Transverse colon (tissue), 4 donors: ENCODE measurements around the gene FLYWCH2. TPM values are rescaled to one million over a fixed set of nuclear protein-coding genes. Genes with fewer than 3 reads are reported as not detected.

Experiments used
- DNase-seq: peaks from one replicate; pipeline ENCODE4 v3.0.0-alpha.2; 2019
- H3K27ac ChIP-seq, 4 donors: fragments of 200-600 bp; sonication (generic); 2 replicates each; pipeline ENCODE4 v1.5.1; 2016 to 2018; ENCODE audit warnings: inconsistent platforms in 4 of 4
- H3K27me3 ChIP-seq: fragments of 200-600 bp; sonication (generic); 2 replicates; pipeline ENCODE4 v1.5.1; 2017; ENCODE audit warnings: inconsistent platforms
- H3K36me3 ChIP-seq, 4 donors: fragments of 200-600 bp; sonication (generic); 2 replicates each; pipeline ENCODE4 v1.5.1; 2017 to 2019; ENCODE audit warnings: inconsistent platforms in 4 of 4
- H3K4me1 ChIP-seq, 4 donors: fragments of 200-600 bp; sonication (generic); 2 replicates each; pipeline ENCODE4 v1.5.1; 2017 to 2020; ENCODE audit warnings: inconsistent platforms in 4 of 4
- H3K4me3 ChIP-seq, 4 donors: fragments of 200-600 bp; sonication (generic); 1 replicate in 1 of 4; 2 replicates in 3 of 4; pipeline versions ENCODE4 v1.5.1 to v1.6.1; 2017 to 2019; ENCODE audit warnings: inconsistent platforms in 4 of 4
- H3K9me3 ChIP-seq, 2 donors: fragments of 200-600 bp; sonication (generic); 2 replicates each; pipeline ENCODE4 v1.5.1; 2017 to 2019; ENCODE audit warnings: inconsistent platforms in 2 of 2
- EP300 ChIP-seq: sonication (generic); formaldehyde crosslinking; IDR thresholded peaks from one replicate; pipeline ENCODE4 v1.6.1; 2017; ENCODE audit warnings: antibody characterized with exemption, low read depth
- POLR2A ChIP-seq: fragments of 450-650 bp; IDR thresholded peaks from one replicate; pipeline ENCODE4 v1.6.1; 2016; ENCODE audit warnings: antibody characterized with exemption, mild to moderate bottlenecking, moderate library complexity
- POLR2AphosphoS5 ChIP-seq, 3 donors: sonication (generic); formaldehyde crosslinking; IDR thresholded peaks; one replicate each; pipeline ENCODE4 v1.6.1; 2016; ENCODE audit warnings: antibody characterized with exemption in 3 of 3
- WGBS, 2 donors: methylation state at CpG; one replicate each; pipeline ENCODE4 v1.1.5; 2018; ENCODE audit warnings: low coverage in 1 of 2; 5-methylcytosine and 5-hydroxymethylcytosine counted together
- in situ Hi-C, 4 donors: fragments of 200-750 bp; cut with MboI; loops; one replicate each; pipeline versions ENCODE4 v1.15.0 to v1.15.1; 2017; ENCODE audit warnings: low sequenced_read_pairs in 3 of 4, low pct_ligation_motif_present in 1 of 4, low pct_unique_long_range_greater_than_20kb in 1 of 4
- intact Hi-C: fragments of 100-400 bp; cut with DNase I; formaldehyde crosslinking; loops from one replicate; pipeline ENCODE4 v1.15.1; 2023; ENCODE audit warnings: low total_unique reads
- total RNA-seq, 4 donors: library from RNA; depleted of rRNA; stranded (reverse); fragments of >200 nt; gene quantifications; one replicate each; pipeline ENCODE4 v1.1.0, GENCODE V29; 2016
- TF ChIP-seq, protein P1 (sequence below), 5 experiments: fragments of 200-600 bp in 3 of 5; fragments of 450-650 bp in 2 of 5; sonication (generic) in 3 of 5; IDR thresholded peaks; 1 replicate in 2 of 5; 2 replicates in 3 of 5; pipeline ENCODE4 v1.5.1; 2016 to 2017; ENCODE audit warnings: antibody characterized with exemption in 5 of 5, inconsistent platforms in 3 of 5, mild to moderate bottlenecking in 2 of 5, moderate library complexity in 1 of 5

The FLYWCH2 gene
- total RNA-seq, 4 donors from 2014 or later = 35.0 to 74.4 (median 50.9) TPM

DNA sequence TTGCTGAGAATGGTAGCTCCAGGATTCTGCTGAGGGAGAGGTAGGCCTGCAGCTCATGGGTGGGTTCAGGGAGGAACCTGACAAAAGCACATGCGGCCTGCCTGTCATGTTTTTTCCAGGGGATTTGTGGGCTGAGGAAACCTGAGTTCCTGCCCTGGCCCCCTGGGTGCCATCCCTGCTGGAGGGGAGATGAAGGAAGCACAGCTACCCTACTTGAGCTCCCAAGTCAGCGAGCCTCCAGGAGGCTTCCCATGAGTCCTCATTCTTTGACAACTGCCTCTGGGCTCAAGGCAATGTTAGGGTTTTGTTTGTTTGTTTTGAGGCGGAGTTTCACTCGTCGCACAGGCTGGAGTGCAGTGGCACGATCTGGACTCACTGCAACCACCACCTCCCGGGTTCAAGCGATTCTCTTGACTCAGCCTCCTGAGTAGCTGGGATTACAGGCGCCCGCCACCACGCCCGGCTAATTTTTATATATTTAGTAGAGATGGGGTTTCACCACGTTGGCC is 16.6 kb downstream of the FLYWCH2 start:
- no peak overlapping the region for H3K4me3 ChIP-seq
- no peak overlapping the region for H3K27ac ChIP-seq
- H3K36me3 ChIP-seq = peaks cover 0 to 5% (median 0%) of the 10 kb centered on the region in 4 donors
- H3K4me1 ChIP-seq = peaks cover 4 to 12% (median 8%) of the 10 kb centered on the region in 4 donors
- intact Hi-C loops = no loop called here
- H3K27me3 ChIP-seq = no peaks in the 10 kb centered on the region
- no peaks in the 10 kb centered on the region for H3K9me3 ChIP-seq
- in situ Hi-C loops = no loop called here
- WGBS, 2 donors = 84% methylated on average over 11 of the region's 13 CpGs; no CpG with 5 or more reads in 1 of the 2 donors
- TF ChIP-seq POLR2AphosphoS5 (IDR thresholded peaks at IDR 0.05) (no peak), EP300 (no peak), POLR2A (no peak)
- TF ChIP-seq, protein P1, sequence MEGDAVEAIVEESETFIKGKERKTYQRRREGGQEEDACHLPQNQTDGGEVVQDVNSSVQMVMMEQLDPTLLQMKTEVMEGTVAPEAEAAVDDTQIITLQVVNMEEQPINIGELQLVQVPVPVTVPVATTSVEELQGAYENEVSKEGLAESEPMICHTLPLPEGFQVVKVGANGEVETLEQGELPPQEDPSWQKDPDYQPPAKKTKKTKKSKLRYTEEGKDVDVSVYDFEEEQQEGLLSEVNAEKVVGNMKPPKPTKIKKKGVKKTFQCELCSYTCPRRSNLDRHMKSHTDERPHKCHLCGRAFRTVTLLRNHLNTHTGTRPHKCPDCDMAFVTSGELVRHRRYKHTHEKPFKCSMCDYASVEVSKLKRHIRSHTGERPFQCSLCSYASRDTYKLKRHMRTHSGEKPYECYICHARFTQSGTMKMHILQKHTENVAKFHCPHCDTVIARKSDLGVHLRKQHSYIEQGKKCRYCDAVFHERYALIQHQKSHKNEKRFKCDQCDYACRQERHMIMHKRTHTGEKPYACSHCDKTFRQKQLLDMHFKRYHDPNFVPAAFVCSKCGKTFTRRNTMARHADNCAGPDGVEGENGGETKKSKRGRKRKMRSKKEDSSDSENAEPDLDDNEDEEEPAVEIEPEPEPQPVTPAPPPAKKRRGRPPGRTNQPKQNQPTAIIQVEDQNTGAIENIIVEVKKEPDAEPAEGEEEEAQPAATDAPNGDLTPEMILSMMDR (IDR thresholded peaks at IDR 0.05) = no peak
- DNase-seq = no peak

DNA sequence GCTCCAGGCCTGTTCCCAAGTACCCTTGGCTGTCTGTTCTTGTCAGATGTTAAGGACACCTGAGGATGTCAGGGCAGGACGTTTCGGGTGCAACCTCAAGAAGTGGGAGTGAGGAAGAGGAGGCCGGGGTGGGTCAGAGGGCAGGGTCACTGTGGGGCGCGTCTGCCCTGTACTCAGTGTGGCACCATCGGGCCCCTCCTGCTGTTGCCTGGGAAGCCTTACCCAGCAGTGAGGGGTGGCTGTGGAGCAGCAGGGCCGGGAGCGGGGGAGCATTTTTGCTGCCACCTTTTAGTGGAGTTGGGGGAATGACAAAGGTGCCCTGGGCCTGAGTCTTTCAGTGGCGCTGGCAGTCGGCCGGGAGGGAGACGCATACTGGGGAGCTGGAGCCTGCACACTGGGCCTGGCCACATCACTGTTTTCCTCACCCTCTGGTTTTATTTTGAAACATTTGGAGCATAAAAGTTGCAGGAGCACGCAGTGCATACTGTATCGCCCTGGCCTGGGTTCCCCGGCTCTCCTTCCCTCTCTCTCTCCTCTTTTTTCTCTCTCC is 17.6 kb downstream of the FLYWCH2 start:
- Histone ChIP-seq H3K27me3 (no peaks in the 10 kb centered on the region), H3K4me3 (no peak overlapping the region), H3K9me3 (no peaks in the 10 kb centered on the region), H3K36me3 (peaks cover 0 to 5% (median 0%) of the 10 kb centered on the region in 4 donors), H3K4me1 (peaks cover 4 to 17% (median 8%) of the 10 kb centered on the region in 4 donors), H3K27ac (no peak overlapping the region)
- in situ Hi-C loops (no loop called here), intact Hi-C loops (no loop called here)
- WGBS, 2 donors = 94% methylated on average over 15 of the region's 15 CpGs; no CpG with 5 or more reads in 1 of the 2 donors
- no peak for DNase-seq
- TF ChIP-seq POLR2AphosphoS5 (IDR thresholded peaks at IDR 0.05) = no peak
- TF ChIP-seq, protein P1 (IDR thresholded peaks at IDR 0.05) = no peak
- no peak for TF ChIP-seq EP300
- no peak for TF ChIP-seq POLR2A

DNA sequence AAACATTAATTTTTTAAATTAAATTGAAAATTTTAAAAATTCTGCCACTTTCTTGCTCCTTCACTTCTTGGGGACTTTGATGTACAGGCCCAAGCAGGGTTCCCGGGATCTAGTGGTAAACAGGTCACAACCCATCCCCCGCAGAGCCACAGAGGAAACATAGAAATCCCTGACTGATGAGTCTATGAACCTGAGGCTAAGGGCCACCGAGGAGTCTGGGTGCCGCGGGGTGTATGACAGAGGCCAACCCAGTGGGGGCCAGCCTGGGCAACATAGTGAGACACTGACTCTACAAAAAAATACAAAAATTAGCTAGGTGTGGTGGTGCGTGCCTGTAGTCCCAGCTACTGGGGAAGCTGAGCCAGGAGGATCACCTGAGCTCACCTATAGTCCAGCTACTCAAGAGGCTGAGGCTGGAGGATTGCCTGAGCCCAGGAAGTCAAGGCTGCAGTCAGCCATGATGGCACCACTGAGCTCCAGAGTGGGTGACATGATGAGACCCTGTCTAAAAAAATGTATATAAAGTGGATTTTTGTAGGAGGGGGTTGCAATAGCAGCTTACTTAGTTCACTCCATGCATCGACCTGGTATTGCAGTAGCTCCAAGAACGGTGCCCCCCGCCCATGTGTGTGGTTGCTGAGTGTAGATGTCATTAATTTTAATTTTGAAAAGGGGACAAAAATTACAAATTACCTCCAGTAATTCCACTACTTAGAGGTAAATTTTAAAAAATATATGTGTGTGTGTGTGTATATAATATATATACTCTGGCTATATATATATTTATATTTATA is 19.5 kb downstream of the FLYWCH2 start:
- Histone ChIP-seq H3K27me3 (no peaks in the 10 kb centered on the region), H3K4me1 (peaks cover 4 to 26% (median 15%) of the 10 kb centered on the region in 4 donors), H3K4me3 (no peak overlapping the region), H3K9me3 (no peaks in the 10 kb centered on the region), H3K27ac (no peak overlapping the region), H3K36me3 (no peaks in the 10 kb centered on the region)
- no peak for DNase-seq
- WGBS, 2 donors = 90 to 95% methylated on average over 6 to 9 of the region's 9 CpGs
- no peak for TF ChIP-seq POLR2AphosphoS5 (IDR thresholded peaks at IDR 0.05)
- TF ChIP-seq, protein P1 (IDR thresholded peaks at IDR 0.05) = no peak
- no peak for TF ChIP-seq POLR2A
- no peak for TF ChIP-seq EP300
- in situ Hi-C loops = no loop called here
- intact Hi-C loops = no loop called here
